Adrenal gland (tissue), 19 donors: ENCODE measurements around the gene PIKFYVE. TPM values are rescaled to one million over a fixed set of nuclear protein-coding genes. Genes with fewer than 3 reads are reported as not detected.
"Not testable (repeated sequence)": the region's sequence is repeated elsewhere in the genome, so short reads cannot be mapped to it uniquely, and the experiment has no call there.

Source experiments
- DNase-seq, 7 donors: peaks; one replicate each; pipeline ENCODE4 v3.0.0-alpha.2; 2019 to 2020
- H3K27ac ChIP-seq, 5 donors: fragments of 200-600 bp; sonication (generic) in 4 of 5; 1 replicate in 3 of 5; 2 replicates in 2 of 5; pipeline versions ENCODE4 v1.5.1 to v1.8.0; 2016 to 2020; ENCODE audit warnings: mild to moderate bottlenecking in 1 of 5
- H3K27me3 ChIP-seq: fragments of 200-600 bp; 2 replicates; pipeline ENCODE4 v1.8.0; 2021
- H3K36me3 ChIP-seq, 2 donors: fragments of 200-600 bp; replicated peaks in 1 of 2; 1 replicate in 1 of 2; 2 replicates in 1 of 2; pipeline versions ENCODE4 v1.5.1 to v1.8.0; 2018 to 2022
- H3K4me1 ChIP-seq, 2 donors: fragments of 200-600 bp; replicated peaks in 1 of 2; 1 replicate in 1 of 2; 2 replicates in 1 of 2; pipeline versions ENCODE4 v1.5.1 to v1.8.0; 2018 to 2021
- H3K4me3 ChIP-seq, 4 donors: fragments of 200-600 bp; sonication (generic) in 3 of 4; one replicate each; pipeline ENCODE4 v1.5.1; 2016 to 2018
- H3K9me3 ChIP-seq, 3 donors: fragments of 200-600 bp; sonication (generic) in 1 of 3; replicated peaks in 1 of 3; 1 replicate in 2 of 3; 2 replicates in 1 of 3; pipeline versions ENCODE4 v1.5.1 to v1.8.0; 2016 to 2021
- CTCF ChIP-seq, 6 experiments: fragments of 450-650 bp in 4 of 6; fragments of 200-600 bp in 2 of 6; sonication (generic) in 1 of 6; IDR thresholded peaks; 1 replicate in 5 of 6; 2 replicates in 1 of 6; pipeline versions ENCODE4 v1.5.1 to v1.8.0; 2016 to 2021; ENCODE audit warnings: antibody characterized with exemption in 6 of 6, mild to moderate bottlenecking in 2 of 6, moderate library complexity in 1 of 6
- POLR2A ChIP-seq, 2 donors: fragments of 450-650 bp; IDR thresholded peaks; one replicate each; pipeline ENCODE4 v1.6.1; 2017; ENCODE audit warnings: antibody characterized with exemption in 2 of 2, mild to moderate bottlenecking in 2 of 2, moderate library complexity in 1 of 2
- WGBS, 4 donors: extraction: QIAGEN DNeasy Blood & Tissue Kit in 2 of 4; methylation state at CpG; one replicate each; pipeline versions ENCODE4 v1.1.5 to v1.1.7; 2013 to 2017; 5-methylcytosine and 5-hydroxymethylcytosine counted together
- intact Hi-C, 2 donors: fragments of 100-400 bp; cut with DNase I; formaldehyde crosslinking; loops; one replicate each; pipeline versions ENCODE4 v1.14.1 to v1.15.0; 2022 to 2023
- long read RNA-seq, 10 donors: library from polyadenylated mRNA in 3 of 10; unstranded in 2 of 10; stranded (forward) in 1 of 10; transcript quantifications; one replicate each; pipeline ENCODE4 v2.0.0 and lab custom pipeline, GENCODE V29; 2021 to 2026
- polyA plus RNA-seq, 3 donors: library from polyadenylated mRNA; stranded (reverse); fragments of 200-250 nt in 2 of 3; fragments of 350-450 nt in 1 of 3; fragmentation: Illumina TruSeq in 1 of 3; extraction: RNeasy Lipid Tissue Mini Kit (QIAGEN cat#74804) in 1 of 3; gene quantifications; one replicate each; pipeline ENCODE4 v1.2.3, GENCODE V29; 2013 to 2014
- total RNA-seq, 9 donors: library from RNA; depleted of rRNA in 4 of 9; stranded (reverse); fragments of >200 nt in 4 of 9; fragments of 120-200 nt in 1 of 9; fragmentation: NEBNext Ultra II Directional in 1 of 9; extraction: Animal tissue kit (Norgen Biotek cat#: 25700) in 1 of 9; gene quantifications; one replicate each; pipeline versions ENCODE4 v1.1.0 to v1.2.4, GENCODE V29; 2013 to 2023
- donor health status: healthy with polysubstance abuse.
- donor health status: Bipolar disorder and iron deficiency.
- donor health status: DM: yes; HTN: yes; CAD: no.
- donor health status: DM: no; HTN: no; CAD: no.
- donor health status: DM: no; HTN: no; CAD: no.
- donor health status: DM: yes; HTN: yes; CAD: no.

Gene PIKFYVE, protein sequence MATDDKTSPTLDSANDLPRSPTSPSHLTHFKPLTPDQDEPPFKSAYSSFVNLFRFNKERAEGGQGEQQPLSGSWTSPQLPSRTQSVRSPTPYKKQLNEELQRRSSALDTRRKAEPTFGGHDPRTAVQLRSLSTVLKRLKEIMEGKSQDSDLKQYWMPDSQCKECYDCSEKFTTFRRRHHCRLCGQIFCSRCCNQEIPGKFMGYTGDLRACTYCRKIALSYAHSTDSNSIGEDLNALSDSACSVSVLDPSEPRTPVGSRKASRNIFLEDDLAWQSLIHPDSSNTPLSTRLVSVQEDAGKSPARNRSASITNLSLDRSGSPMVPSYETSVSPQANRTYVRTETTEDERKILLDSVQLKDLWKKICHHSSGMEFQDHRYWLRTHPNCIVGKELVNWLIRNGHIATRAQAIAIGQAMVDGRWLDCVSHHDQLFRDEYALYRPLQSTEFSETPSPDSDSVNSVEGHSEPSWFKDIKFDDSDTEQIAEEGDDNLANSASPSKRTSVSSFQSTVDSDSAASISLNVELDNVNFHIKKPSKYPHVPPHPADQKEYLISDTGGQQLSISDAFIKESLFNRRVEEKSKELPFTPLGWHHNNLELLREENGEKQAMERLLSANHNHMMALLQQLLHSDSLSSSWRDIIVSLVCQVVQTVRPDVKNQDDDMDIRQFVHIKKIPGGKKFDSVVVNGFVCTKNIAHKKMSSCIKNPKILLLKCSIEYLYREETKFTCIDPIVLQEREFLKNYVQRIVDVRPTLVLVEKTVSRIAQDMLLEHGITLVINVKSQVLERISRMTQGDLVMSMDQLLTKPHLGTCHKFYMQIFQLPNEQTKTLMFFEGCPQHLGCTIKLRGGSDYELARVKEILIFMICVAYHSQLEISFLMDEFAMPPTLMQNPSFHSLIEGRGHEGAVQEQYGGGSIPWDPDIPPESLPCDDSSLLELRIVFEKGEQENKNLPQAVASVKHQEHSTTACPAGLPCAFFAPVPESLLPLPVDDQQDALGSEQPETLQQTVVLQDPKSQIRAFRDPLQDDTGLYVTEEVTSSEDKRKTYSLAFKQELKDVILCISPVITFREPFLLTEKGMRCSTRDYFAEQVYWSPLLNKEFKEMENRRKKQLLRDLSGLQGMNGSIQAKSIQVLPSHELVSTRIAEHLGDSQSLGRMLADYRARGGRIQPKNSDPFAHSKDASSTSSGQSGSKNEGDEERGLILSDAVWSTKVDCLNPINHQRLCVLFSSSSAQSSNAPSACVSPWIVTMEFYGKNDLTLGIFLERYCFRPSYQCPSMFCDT (N-terminal part only)
- 10 to 100 TPM; 15.4 to 36.5 (median 26.0) TPM for total RNA-seq
- polyA plus RNA-seq: 10 to 100 TPM in 1 of 3 donors, 1 to 10 TPM in 2; 5.1 to 17.8 (median 7.4) TPM
- long read RNA-seq, donor 1, full-length matches to known transcripts: 1 of 1 reads
- long read RNA-seq, donor 1, partial matches to known transcripts: 0 of 1 reads
- long read RNA-seq, donor 1, other reads (novel, unspliced or antisense): 0 of 1 reads
- long read RNA-seq, donor 2: 0 reads
- long read RNA-seq, donor 3: 0 reads
- long read RNA-seq, donor 4, partial matches to known transcripts: 0 of 2 reads
- long read RNA-seq, donor 4, other reads (novel, unspliced or antisense): 2 of 2 reads
- long read RNA-seq, donor 5, partial matches to known transcripts: 1 of 2 reads
- long read RNA-seq, donor 5, other reads (novel, unspliced or antisense): 1 of 2 reads
- long read RNA-seq, donor 6, partial matches to known transcripts: 0 of 2 reads
- long read RNA-seq, donor 6, other reads (novel, unspliced or antisense): 2 of 2 reads
- long read RNA-seq, donor 7: 0 reads
- long read RNA-seq, donor 8, full-length matches to known transcripts: 1 of 1 reads
- long read RNA-seq, donor 8, partial matches to known transcripts: 0 of 1 reads
- long read RNA-seq, donor 8, other reads (novel, unspliced or antisense): 0 of 1 reads
- long read RNA-seq, donor 9: 0 reads
- long read RNA-seq, donor 10: 0 reads

DNA sequence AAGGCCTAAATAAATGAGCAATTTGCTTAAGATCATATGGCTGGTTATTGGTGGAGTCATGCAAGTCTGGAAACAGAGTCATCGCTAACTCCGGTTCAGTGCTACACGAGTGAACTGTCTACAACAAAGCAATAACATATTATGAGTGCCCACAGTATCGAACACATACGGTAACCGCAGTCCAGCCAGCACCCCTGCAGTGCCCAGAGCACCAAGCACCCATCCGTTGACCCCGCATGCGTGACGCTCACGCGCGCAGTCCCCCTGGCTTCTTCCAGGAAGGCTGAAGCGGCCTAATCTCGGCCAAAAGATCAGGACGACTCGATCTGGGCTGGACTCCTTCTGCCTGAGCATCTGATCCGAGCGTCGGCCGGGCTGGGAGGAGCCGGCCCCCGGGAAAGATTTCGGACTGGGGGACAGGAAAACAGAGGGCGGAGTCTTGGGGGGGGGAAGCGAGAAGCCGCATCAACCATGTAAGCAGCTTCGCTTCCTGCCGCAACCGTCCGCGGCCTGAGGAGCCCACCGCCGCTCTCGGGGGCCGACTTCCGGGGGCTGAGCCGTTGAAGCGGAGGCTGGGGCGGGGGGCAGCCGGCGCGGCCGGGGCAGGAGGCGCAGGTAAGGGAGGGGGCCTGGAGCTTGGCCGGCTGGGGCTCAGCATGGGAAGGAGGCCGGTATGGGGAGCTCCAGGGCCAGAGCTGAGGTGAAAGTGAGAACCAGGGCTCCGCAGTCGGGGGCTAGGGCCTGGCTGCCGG, at the start of gene PIKFYVE:
Gene PIKFYVE (plus strand): TSS at position 455 of the 752 bp plus-strand sequence. CDS start 5,265 bp downstream, outside the sequence.
- peak; percentile 96 to 99 (median 98) for DNase-seq
- TF ChIP-seq CTCF (IDR thresholded peaks at IDR 0.05) (peak in 1 of 6 experiments; percentile 1), POLR2A (IDR thresholded peaks at IDR 0.05) (peak; percentile 68 to 96)
- Histone ChIP-seq H3K4me3 (peak within 1 kb of the TSS; percentile 43 to 93 (median 84)), H3K27ac (peak within 1 kb of the TSS; percentile 94 to 97 (median 96)), H3K9me3 (no peaks in the 10 kb centered on the region), H3K27me3 (no peaks in the 10 kb centered on the region), H3K4me1 (peaks cover 21 to 38% of the 10 kb centered on the region in 2 donors), H3K36me3 (no peaks in the 10 kb centered on the region)
- 0 to 1% (median 0%) methylated on average over 9 to 50 of the region's 50 CpGs for WGBS, 4 donors
- intact Hi-C loops: no loop called here

- H3K4me1 ChIP-seq, DNase-seq, intact Hi-C loops, H3K27ac ChIP-seq, H3K9me3 ChIP-seq, H3K27me3 ChIP-seq, H3K36me3 ChIP-seq, H3K4me3 ChIP-seq: not testable (repeated sequence)
- WGBS, 4 donors: 82 to 99% (median 86%) methylated on average over 2 to 3 of the region's 3 CpGs
Measured at GRCh38 chr2:208221873-208222272, 44.2 kb upstream of the PIKFYVE start.

DNA sequence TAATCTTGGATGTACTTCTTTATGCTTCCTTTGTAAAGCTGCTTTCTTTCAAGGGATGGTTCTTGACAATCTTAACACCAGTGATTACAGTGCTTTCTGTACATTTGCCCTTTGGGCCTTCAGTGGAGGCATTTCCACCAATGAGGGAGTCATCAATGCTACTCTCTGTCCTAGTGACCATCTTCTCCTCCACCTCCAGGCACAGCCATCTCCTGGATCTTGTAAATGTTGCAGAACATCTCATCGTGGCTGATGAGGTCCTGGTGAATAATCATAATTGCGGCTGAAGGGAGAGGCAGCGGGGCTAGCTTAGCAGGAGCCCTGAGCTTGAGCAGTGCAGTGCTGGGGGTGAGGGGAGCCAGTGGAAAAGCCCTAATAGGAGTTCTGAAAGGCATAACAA, 43.7 kb upstream of the PIKFYVE start:
- no peaks in the 10 kb centered on the region for H3K9me3 ChIP-seq
- no peak overlapping the region for H3K27ac ChIP-seq
- WGBS, 4 donors: 88 to 95% (median 91%) methylated on average over 3 of the region's 3 CpGs
- DNase-seq: no peak
- intact Hi-C loops: no loop called here
- no peaks in the 10 kb centered on the region for H3K27me3 ChIP-seq
- H3K4me3 ChIP-seq: no peak overlapping the region
- H3K36me3 ChIP-seq: no peaks in the 10 kb centered on the region
- no peak for TF ChIP-seq POLR2A (IDR thresholded peaks at IDR 0.05)
- no peak for TF ChIP-seq CTCF (IDR thresholded peaks at IDR 0.05)
- H3K4me1 ChIP-seq: no peaks in the 10 kb centered on the region
